SK-N-MC (cell line): ENCODE measurements around the gene RORC.

Source experiments
- EZH2 ChIP-seq: fragments of 200-600 bp; sonication (generic); IDR thresholded peaks from one replicate; pipeline ENCODE4 v1.6.1; 2017; ENCODE audit warnings: antibody characterized with exemption
- FOXP2 ChIP-seq: optimal IDR thresholded peaks from 2 replicates; pipeline ENCODE3; 2011; ENCODE audit warnings: mild to moderate bottlenecking, moderate library complexity; ENCODE audit not compliant: insufficient read depth; ENCODE audit errors: extremely low read length, control extremely low read depth
- POLR2AphosphoS5 ChIP-seq: IDR thresholded peaks from 2 replicates; pipeline ENCODE4 v1.6.1; 2012; ENCODE audit warnings: mild to moderate bottlenecking, low read depth, low read length, borderline replicate concordance

DNA sequence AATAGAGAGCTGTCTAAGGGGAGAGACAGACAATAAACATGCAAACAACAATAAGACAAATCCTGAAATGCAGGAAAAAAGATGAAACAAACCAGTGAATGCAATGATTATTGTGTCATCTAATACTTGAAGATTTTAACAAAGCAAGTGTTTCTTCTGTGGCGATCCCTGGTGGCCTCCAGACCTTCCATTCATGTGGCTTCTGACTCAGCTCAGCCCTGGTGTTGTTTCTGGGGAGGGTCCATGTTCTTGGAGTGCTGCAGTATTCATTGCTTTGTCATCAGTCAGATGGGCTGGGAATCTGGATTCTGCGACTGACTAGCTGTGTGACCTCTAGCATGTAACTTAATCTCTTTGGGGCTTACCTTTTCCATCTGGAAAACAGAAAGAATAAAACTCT is 9.5 kb upstream of the RORC start:
- TF ChIP-seq POLR2AphosphoS5: no peak
- no peak for TF ChIP-seq EZH2
- no peak for TF ChIP-seq FOXP2
